Stromal cell of bone marrow (primary cell): ENCODE results near the gene AP1B1.

Experiments used
- DNase-seq: peaks from one replicate; pipeline ENCODE4 v3.0.0-alpha.2; 2012; ENCODE audit warnings: low read depth

Gene AP1B1

GRCh38 chr22:29313576-29314466 lies 74.5 kb downstream of the AP1B1 start:
- no peak for DNase-seq

DNA sequence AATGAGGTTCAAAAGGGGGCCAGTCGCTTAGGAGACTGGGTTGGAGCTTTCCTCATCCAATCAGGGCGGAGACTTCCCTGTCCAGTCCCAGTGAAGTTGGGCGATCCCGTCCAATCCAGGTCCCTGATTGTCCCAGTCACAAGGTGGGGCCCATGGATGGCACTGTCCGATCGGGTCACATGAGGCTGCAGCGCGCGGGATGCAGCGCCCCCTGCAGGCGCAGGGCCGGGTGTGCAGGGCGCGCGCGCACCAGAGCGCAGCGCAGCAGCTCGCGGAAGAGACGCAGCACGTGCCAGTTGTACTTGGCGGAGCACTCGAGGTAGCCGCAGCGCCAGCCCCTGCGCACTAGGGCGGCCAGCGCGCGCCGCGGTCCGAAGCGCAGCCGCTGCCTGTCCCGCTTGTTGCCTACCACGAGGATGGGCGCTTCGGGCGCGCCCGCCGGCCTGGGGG lies 75.2 kb downstream of the AP1B1 start:
- no peak for DNase-seq

DNA sequence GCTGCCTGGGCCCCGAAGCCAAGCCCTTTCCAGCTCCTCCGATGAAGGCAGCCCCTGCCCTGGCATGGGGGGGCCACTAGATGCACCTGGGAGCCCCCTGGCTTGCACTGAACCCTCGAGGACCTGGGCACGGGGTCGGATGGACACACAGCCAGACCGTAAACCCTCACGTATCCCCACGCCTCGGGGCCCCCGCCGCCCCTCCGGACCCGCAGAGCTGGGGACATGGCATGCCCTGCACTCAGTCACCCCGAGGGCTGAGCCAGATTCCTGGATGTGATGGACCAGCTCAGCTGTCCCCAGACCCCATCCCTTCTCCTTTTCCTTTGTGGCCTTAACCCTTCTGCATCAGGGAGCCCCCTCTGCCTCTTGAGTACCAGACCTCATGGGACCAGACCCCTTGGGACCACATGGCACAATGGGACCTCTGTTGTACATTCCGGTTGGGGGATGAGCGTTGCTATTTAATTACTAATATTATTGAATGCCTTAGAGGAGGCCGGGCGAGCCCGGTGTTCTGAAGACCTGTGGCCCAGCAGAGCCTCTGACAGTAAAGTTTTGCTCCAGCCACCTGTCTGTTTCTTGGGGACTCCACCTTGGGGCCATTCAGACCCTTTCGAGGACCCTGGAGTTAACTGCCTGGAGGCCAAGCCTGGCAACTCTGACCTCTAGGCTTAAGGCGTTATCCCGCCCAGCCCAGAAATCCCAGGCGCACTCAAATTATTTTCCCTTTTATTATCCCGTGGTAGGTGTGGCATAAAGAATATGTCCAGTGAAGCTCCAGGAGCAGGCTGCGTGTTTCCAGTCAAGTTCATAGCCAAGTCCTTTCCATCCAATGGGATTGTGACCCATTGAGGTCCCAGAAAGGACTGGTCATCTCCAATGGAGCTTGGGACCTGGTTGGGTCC lies 75.9 kb downstream of the AP1B1 start:
- no peak for DNase-seq

GRCh38 chr22:29311464-29312217 lies 76.7 kb downstream of the AP1B1 start:
- DNase-seq = no peak

DNA sequence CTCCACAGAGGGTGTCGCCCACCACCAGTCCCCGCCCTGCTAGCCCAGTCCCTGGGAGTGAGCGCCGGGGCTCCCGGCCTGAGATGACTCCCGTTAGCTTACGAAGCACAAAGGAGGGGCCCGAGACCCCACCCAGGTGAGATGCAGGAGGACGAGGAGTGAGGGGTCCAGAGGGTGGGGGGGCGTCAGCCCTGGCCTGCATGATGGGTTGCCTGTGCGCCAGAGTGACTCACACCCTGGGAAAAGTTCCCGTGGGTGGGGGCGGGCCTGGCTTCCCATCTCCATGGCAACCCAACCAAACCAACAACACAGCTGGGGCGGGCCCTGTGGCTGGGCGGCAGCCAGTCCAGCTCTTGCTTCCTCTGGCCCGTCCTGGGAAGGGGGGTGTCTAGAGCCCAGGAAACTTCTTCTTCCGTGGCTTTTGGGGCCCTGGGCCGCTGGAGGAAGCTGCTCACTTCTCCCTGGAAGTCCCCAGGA lies 77.5 kb downstream of the AP1B1 start:
- peak; percentile 97 for DNase-seq

- DNase-seq = no peak
Measured at GRCh38 chr22:29310065-29310862, 78.1 kb downstream of the AP1B1 start.

- DNase-seq = no peak
Measured at GRCh38 chr22:29309332-29310064, 78.9 kb downstream of the AP1B1 start.

- no peak for DNase-seq
Measured at GRCh38 chr22:29308791-29309262, 79.5 kb downstream of the AP1B1 start.

DNA sequence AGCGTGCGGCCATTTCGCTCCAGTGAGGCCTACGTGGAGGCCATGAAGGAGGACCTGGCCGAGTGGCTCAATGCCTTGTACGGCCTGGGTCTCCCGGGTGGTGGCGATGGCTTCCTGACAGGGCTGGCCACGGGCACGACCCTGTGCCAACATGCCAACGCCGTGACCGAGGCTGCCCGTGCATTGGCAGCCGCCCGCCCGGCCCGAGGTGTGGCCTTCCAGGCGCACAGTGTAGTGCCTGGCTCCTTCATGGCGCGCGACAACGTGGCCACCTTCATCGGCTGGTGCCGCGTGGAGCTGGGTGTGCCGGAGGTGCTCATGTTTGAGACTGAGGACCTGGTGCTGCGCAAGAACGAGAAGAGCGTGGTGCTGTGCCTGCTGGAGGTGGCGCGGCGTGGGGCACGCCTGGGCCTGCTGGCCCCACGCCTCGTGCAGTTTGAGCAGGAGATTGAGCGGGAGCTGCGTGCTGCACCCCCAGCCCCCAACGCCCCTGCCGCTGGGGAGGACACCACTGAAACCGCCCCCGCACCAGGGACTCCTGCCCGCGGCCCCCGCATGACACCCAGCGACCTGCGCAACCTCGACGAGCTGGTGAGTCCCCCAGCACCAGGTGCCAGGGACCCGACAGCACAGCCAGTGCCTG lies 80.1 kb downstream of the AP1B1 start:
- DNase-seq = no peak

DNA sequence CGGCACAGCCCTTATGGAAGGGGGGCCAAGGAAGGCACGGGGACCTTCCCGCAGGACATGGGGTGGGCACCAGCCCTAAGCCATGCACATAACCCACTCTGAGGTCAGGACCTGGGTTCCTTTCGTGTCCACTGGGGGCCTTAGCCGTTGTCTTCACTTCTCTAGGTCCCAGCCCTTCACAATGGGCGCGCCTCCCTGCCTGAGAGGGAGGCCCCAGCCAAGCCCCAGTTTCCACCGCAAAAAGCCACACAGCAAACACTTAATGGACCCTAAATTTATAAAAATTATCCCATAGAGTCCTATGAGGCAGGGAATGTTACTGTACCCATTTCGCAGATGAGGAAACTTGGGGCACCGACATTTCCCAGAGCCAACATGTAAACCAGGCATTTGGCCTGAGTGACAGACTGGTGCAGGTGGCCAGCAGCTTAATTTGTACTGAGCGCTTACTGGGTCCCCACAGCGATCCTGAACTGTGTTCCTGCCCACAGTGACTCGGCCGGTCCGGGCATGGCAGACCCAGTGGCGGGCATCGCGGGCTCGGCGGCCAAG lies 80.7 kb downstream of the AP1B1 start:
- DNase-seq = no peak

DNA sequence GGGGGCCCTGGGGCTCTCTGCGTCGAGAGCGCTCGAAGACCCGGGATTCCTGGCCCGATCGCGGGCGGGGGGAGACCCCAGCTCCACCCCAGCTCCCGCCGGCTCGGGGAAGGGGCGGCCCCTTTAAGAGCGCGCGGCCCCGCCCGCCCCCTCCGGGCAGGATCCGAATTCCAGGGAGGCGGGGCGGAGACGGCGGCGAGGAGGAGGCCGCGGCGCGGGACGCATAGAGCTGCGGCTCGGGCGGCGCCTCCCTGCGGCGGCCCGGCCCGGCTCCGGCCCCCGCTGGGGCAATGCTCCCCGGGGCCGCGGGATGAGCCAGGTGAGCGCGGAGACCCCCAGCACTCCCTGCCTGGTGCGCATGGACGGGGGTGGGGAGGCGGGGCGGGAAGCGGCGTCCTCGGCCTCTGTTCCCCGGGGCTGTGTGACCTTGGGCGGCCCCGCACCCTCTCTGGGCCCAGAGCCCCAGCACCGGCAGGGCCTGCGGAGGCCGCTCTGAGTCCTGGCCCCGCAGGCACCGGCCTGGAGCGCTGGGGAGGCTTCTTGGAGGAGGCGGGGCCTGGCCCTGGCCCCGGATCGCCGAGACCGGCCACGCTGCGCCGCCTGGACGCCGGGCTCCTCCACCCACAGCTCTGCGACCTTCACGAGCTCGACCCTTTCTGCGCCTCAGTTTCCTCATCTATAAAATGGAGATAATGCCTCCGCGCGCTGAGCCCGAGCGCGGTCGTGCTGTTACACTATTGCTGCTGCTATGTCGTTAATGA lies 81.4 kb downstream of the AP1B1 start:
- DNase-seq = peak; percentile 51

DNA sequence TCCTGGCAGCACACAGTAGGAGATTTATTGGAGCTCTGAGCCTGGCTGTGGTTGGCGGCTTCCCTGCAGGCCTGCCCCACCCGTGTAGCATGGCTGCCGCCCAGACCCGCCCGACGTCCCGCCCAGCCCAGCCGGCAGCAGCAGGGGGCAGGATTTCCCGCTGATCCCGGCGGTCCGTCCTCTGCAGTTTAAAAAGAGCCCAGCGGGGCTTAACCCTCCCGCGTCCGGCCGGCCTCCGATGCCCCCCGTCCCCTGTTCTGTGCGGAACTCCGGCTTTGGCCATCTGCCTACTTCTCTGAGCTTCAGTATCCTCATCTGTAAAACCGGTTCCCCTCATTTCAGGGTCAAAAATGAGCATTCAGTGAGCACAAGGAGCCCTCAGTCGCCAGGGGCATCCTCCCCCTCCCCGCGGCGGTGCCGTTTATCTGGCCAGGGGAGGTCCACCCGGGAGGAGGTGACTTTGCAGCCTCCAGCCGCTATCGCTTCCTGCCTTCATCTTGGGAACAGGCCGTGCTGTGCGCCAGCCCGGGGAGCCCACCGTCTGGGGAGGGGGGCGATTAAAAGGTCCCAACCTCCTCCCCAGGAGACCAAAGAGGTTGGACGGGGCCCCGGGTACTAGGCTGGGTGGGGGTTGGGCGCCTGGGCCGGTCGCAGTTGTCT lies 82.1 kb downstream of the AP1B1 start, which contains the start of gene GAS2L1:
GAS2L1 (plus strand) TSS at position 476 of the 660 bp plus-strand sequence. CDS start 1,456 bp downstream, outside the sequence.
- DNase-seq = peak; percentile 68

DNA sequence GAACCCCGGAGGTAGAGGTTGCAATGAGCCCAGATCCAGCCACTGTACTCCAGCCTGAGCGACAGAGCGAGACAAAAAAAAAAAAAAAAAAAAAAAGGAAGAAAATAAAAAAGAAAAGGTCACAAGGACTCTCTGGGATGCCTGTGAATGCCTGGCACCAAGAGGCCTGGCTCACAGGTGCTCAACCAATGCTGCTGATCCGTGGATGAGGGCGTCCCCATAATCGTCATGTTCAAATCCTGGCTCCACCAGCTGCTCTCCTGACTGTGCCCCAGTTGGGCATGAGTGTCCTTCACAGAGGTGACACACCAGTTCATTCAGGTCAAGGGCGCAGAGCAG lies 82.6 kb downstream of the AP1B1 start:
- DNase-seq = no peak

DNA sequence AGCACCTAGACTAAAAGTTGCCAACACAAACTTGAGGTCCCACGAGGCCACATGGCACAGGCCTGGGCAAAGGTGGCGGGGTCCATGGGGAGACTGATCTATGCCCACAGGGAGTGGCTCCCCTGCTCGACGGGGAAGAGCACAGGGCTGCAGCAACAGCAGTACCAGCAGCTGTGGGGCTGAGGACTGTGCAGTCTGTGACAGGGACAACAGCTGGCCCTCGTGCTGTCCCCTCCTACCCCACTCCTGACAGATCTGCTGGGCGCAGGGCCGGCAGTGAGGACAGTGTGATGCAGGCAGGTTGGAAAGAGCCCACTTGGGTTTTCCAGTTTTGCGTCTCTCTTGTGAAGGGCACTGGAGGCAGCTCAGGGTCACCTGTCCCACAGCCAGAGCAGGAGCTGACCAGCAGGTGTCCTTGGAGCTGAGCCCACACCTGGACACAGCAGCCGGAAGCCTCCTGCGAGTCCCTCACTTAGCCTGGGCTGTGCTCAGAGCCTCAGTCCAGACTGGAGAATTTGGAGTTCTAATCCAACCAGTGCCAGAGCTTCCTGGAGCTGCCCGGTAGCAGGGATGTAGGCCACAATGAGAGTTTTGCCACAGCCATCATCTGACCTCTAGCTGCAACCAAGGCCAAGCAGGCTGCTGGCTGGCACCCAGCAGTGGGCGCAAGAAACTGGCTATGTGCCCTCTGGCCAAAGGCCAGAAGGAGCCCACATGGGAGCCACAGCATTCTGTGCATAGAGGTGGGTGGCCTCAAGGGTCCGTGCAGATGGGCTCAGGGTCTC lies 85.5 kb downstream of the AP1B1 start:
- no peak for DNase-seq

- DNase-seq = no peak
Measured at GRCh38 chr22:29302402-29302680, 86.0 kb downstream of the AP1B1 start.

DNA sequence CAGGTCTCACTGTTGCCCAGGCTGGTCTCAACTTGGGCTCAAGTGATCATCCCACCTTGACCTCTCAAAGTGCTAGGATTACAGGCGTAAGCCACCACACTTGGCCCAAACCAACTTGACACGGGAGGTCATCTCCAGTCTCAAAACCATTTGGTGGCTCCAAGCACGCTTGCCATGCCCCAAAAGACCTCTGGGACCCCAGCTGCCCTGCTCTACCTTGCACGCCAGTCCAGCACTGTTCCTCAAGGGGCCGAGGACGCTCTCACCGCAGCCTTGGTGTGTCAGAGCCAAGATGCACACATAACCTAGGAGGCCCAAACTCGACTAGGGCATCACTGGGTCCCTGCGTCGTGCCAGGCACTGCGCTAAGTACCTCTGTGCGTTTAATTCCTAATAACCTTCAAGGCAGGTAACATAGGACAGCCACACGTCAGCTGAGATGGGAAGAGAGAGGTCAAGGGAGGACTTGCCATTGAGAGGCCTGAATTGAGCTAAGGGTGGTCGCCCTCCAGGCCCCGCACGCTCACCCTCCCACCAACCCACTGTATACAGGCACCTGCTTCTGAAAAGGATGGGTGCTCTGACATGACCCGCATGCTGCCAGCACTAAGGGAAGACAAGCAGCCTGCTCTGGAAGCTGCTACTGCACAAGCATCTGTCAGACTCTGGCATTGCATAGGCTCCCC lies 86.5 kb downstream of the AP1B1 start:
- DNase-seq = no peak
